DMS153 treated with DMSO at 0.1 percent for 48 hours (cell line): ENCODE data around the gene ZPBP.
A peak's percentile ranks its signal among the peaks of the same experiment; 100 is the strongest.

Experiments
- DNase-seq: peaks from one replicate; lab custom pipeline; 2025; ENCODE audit not compliant: unreplicated experiment; lab: John Stamatoyannopoulos, UW

ZPBP gene

GRCh38 chr7:50092579-50093491, at the start of gene ZPBP:
Gene ZPBP (minus strand): TSS chr7:50093246. CDS start chr7:50093194, 52 bp downstream.
- DNase-seq, result peak; percentile 56

DNA sequence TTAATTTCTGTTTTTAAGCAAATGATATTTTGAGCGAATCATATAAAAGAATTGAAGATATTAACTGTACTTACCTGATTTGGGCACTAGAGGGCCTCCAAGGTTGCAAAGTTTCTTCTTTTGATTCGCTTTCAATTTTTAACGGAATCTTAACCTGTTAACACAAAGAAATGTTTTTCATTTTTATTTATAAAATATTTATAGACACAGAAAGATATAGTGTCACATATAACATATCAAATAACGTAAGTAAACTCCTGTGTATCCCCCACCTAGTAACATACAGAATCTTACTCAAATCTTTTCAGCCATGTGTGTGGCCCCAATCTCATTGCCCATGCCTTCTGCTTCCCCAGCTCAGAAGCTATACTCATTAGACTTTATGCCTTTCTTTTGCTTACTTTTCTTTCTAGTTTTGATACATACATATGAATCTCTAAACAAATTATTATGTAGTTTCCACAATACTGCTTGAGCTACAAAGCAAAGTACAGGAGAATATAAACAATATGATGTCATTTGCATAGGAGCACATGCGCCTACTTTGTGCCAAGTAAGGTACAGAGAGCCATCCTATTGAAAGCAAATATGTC, 49.5 kb upstream of the ZPBP start:
- peak; percentile 49 for DNase-seq

GRCh38 chr7:50141854-50142253, 48.8 kb upstream of the ZPBP start:
- DNase-seq, result no peak

DNA sequence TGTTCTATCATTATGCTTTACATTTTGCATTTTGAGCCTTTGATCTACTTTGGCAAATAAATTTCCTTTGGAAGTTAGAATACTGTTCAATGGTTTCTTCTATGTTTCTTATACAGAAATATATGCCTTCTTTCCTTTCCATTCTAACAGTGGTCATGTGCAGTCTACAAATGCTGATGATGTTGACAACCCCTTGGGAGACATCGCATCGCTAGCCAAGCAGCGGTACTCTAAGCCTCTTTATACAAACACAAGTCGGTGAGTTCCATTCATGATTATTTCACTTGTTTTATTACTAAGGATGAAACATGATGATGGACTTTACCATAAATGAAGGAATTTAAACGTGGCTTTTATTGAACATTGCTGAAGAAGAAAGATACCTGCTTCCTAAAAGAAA, 48.1 kb upstream of the ZPBP start:
- no peak for DNase-seq

- no peak for DNase-seq
Observed at GRCh38 chr7:50140688-50141087, 47.6 kb upstream of the ZPBP start.

GRCh38 chr7:50138101-50138500, 45.1 kb upstream of the ZPBP start:
- no peak for DNase-seq

DNA sequence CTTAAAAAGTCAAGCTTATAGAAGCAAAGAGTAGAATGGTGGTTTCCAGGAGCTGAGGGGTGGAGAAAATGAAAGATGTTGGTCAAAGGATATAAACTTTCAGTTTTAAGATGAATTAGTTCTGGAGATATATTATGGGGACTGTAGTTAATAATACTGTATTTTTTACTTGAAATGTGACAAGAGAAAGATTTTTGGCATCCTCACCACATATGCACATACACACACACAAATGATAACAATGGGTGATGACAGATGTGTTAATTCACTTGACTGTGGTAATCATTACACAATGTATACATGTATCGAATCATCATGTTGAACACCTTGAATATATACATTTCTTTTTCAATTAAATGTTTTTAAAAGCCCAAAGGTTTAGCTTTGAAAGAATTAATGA, 32.7 kb upstream of the ZPBP start:
- DNase-seq, result no peak

DNA sequence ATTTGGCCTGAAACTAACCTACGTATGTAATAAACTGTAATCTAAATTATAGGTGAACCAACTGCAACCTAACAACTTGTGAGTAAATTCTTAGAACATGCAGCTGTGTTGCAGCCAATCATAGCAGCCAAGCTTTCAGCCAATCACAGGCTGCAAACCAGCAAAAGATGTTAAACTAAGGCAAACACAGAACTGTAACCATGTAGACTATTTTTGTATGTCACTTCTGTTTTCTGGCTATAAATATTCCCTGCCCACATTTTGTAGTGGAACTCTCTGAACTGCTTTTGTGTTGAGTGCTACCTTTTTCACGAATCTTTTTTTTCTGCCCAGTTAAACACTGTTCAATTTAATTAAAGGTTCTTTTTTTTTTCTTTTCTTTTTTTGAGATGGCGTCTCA, 28.2 kb upstream of the ZPBP start:
- DNase-seq, result no peak

GRCh38 chr7:50119815-50120637, 27.0 kb upstream of the ZPBP start:
- DNase-seq, result no peak

DNA sequence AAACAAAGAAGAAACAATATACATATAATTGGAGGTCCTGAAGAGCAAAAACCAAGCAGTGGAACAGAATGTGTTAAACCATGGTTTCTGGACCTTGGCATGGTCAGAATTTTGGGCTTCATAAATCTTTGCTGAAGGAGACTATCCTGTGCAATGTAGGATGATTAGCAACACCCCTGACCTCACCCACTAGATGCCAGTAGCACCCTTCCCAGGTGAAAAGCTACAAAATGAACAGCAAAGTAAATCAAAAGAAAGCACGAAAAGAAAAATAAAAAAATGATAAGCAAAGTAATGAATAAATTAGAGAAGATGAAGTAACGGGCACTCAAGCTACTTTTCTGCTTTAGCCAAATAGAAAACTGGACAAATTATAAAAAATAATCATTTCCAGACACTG, 19.2 kb upstream of the ZPBP start:
- no peak for DNase-seq

DNA sequence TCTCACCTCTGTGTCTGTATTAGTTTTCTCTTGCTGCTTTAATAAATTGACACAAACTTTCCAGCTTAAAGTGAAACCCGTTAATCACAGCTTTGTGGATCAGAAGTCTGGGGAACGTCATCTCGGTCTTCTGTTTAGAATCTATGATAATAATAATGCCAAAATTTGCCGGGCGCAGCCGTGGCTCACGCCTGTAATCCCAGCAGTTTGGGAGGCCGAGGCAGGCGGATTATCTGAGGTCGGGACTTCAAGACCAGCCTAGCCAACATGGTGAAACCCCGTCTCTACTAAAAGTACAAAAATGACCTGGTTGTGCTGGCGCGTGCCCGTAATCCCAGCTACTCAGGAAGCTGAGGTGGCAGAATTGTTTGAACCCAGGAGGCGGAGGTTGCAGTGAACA, 8.8 kb upstream of the ZPBP start:
- DNase-seq, result no peak

DNA sequence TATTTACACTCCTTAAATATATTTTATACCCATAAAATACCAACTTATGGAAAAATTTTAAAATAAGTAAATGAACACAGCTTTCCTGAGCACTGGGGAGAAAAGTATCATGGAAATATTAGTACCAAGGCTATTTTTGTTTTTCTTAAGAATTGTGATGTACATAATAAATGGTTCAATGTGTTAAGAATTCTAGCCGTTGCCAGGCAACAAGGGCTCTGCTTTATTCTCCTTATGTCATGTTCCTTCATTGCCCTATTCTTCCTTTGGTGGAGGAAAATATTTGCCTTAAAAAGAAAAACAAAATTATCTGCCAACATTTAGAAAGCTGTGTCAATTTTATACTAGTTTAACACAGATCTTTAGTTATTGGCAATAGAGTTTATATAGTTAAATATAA, 2.6 kb upstream of the ZPBP start:
- no peak for DNase-seq

GRCh38 chr7:50088463-50089129, 4.5 kb downstream of the ZPBP start:
- no peak for DNase-seq

GRCh38 chr7:50085344-50085743, 7.7 kb downstream of the ZPBP start:
- no peak for DNase-seq

GRCh38 chr7:50073093-50073492, 20.0 kb downstream of the ZPBP start:
- no peak for DNase-seq

GRCh38 chr7:50069613-50070012, 23.4 kb downstream of the ZPBP start:
- DNase-seq, result no peak

GRCh38 chr7:50068850-50069551, 24.0 kb downstream of the ZPBP start:
- peak; percentile 46 for DNase-seq

DNA sequence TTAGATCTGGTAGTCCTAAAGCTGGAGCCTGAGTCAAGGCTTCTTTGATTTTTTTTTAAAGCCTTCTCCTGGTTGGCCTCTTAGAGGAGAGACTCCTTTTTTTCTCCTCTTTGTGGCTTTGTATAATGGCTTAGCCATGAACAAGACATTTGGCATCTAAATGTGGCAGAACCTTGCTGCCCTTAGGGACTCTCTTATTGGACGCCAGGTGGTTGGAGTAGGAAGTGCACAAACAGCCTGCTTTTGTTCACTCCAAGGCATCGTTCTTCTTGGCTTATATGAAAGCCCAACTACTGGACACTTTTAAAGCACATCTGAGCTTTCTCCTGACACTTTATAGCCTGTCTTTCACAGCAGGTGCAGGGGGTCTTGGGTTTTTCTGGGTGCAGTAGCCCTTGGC, 25.0 kb downstream of the ZPBP start:
- DNase-seq, result peak; percentile 50

DNA sequence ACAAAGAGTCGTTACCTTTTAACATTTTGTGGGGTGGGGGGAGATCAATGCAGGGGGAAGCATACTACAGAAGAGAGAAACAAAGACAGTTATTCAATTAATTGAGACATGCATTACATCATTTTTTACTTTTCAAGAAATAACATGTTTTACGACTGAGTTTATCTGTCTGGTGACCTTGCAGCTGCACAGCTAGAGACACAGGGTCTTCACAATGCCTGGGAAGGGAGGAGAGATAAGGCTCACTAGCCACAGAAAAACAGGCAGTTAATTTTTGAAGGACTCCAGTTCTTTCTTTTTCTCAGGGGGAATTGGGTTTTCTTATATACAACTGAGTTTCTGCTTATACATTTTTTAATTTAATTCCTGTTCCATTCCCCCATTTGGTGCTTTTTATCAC, 30.1 kb downstream of the ZPBP start:
- DNase-seq, result no peak

- no peak for DNase-seq
Observed at GRCh38 chr7:50056131-50056530, 36.9 kb downstream of the ZPBP start.

DNA sequence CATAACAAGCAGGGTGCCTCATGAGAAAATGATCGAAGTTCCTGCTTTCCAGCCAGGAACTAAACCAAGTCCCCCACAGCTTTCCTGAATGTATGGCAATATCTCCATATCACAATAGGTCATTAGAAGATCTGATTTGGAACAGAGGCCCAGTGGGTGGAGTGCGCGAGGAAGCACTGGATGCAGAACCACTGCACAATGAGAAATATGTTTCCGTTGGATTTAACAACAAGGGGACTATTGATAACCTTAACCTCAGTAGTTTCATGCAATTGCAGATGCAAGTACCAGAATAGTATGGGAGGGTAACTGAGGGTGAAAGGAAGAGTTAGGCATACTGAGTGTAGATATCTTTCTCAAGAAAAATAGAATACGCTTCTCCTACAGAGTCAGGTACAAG, 45.3 kb downstream of the ZPBP start:
- DNase-seq, result no peak
